ENCODE data around the gene CHST2.

Gene CHST2

DNA sequence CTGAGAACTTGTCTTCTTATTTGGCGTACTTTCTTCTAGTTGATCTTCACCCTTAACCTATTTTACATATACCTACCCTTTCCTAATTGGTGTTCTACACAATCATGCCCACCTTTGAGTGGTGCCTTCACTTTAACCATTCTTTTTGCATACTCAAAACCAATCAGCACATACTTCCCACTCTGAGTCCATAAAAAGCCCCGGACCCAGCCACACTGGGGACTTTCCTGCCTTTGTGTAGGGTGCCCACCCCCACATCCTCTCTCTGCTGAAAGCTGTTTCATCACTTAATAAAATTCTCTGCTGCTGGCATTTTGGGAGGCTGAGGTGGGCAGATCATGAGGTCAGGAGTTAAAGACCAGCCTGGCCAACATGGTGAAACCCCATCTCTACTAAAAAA, 15.9 kb upstream of the CHST2 start:
- no peak overlapping the region for H3K27ac ChIP-seq (ENCODE audit: low read depth, low read length)
- H3K4me1 ChIP-seq (ENCODE audit: control insufficient read depth, insufficient read depth, low read length), result no peaks in the 10 kb centered on the region
- no peaks in the 10 kb centered on the region for H3K27me3 ChIP-seq (ENCODE audit: control insufficient read depth, insufficient read depth, low read length)
- no peak overlapping the region for H3K4me3 ChIP-seq (ENCODE audit: low read length)
- H3K9ac ChIP-seq (ENCODE audit: low read length), result no peak overlapping the region
- H3K36me3 ChIP-seq (ENCODE audit: control insufficient read depth, insufficient read depth, low read length), result no peaks in the 10 kb centered on the region

DNA sequence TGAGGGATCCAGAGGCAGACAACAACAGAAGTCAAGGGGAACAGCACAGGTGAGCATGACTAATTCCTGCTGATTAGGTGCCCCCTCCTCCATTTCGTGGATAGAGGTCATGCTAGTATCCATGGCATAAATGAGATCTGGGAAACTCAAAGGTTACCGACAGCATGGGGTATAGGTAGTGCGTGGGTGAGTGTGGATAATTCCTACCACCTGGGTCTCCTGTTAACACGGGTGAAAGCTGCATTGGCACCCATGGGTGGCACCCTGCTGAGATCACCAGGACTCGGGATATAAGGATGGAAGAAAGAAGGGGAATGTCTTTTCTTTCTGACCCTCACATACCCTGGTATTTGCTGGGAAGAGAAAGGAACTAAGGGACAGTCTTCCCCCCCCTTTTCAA, 14.4 kb upstream of the CHST2 start:
- H3K27me3 ChIP-seq (ENCODE audit: control insufficient read depth, insufficient read depth, low read length), result no peaks in the 10 kb centered on the region
- no peak overlapping the region for H3K27ac ChIP-seq (ENCODE audit: low read depth, low read length)

DNA sequence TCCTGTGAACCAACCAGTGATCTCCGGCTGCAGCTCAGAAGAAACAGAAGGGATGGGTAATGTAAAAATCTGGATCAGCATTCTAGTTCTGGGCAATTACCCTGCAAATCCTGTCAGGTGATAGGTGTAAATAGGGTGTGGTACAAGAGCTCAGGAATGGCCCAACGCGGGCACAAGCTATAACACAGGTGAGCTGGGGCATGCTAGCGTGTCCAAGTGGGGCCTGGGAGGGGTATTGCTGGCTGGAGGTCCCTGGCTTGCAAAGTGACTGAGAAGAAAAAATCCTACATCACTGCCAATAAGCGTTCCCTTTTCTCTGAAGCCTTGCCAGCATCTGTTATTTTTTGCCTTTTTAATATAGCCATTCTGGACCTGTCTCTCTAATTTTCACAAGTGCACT, 9.7 kb upstream of the CHST2 start:
- Histone ChIP-seq H3K27me3 (ENCODE audit: control insufficient read depth, insufficient read depth, low read length) (no peaks in the 10 kb centered on the region), H3K36me3 (ENCODE audit: control insufficient read depth, insufficient read depth, low read length) (no peaks in the 10 kb centered on the region), H3K9ac (ENCODE audit: low read length) (no peak overlapping the region), H3K4me3 (ENCODE audit: low read length) (no peak overlapping the region), H3K27ac (ENCODE audit: low read depth, low read length) (no peak overlapping the region), H3K4me1 (ENCODE audit: control insufficient read depth, insufficient read depth, low read length) (no peaks in the 10 kb centered on the region)

More for the DNA sequence above, 14.4 kb upstream of the CHST2 start:
- Histone ChIP-seq H3K4me1 (ENCODE audit: control insufficient read depth, insufficient read depth, low read length) (no peaks in the 10 kb centered on the region), H3K9ac (ENCODE audit: low read length) (no peak overlapping the region), H3K36me3 (ENCODE audit: control insufficient read depth, insufficient read depth, low read length) (no peaks in the 10 kb centered on the region), H3K4me3 (ENCODE audit: low read length) (no peak overlapping the region)

DNA sequence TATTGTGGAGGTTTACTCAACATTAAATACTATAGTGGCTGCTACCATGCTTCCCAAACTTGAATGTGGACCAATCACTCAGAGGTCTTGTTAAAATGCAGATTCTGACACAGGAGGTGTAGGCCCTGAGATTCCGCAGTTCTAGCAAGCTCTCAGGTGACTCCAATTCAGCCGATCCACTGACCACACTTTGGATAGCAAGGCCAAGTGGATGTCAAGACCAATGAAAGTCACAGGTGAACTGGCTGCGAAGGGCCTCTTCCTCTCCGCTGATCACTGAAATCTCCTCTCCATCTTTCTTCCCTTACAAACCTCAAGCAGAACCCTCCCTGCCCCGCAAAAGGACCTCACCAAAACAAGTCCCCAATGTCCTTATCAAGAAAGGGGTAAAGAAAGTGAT, 9.2 kb upstream of the CHST2 start:
- Histone ChIP-seq H3K36me3 (ENCODE audit: control insufficient read depth, insufficient read depth, low read length) (no peaks in the 10 kb centered on the region), H3K4me1 (ENCODE audit: control insufficient read depth, insufficient read depth, low read length) (no peaks in the 10 kb centered on the region), H3K9ac (ENCODE audit: low read length) (no peak overlapping the region), H3K4me3 (ENCODE audit: low read length) (no peak overlapping the region), H3K27me3 (ENCODE audit: control insufficient read depth, insufficient read depth, low read length) (no peaks in the 10 kb centered on the region), H3K27ac (ENCODE audit: low read depth, low read length) (no peak overlapping the region)

DNA sequence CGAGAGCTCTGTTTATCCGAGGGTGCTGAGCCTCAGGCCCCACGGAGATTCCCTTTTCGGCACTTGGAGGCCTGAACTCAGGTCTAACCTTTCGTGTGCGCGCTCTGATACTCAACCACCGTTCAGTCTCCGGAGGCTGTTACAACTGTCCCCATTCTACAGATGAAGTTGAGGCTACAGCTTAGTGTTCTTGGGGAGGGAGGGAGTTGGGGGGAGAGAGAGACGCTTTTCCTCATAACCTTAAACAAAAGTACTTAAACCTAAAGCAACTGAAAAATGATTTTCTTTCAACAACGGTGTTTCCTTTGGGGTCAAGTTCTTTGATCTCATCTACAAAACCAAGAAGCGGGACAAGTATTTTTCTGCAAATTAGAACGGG, 952 bp upstream of the CHST2 start:
- H3K4me1 ChIP-seq (ENCODE audit: control insufficient read depth, insufficient read depth, low read length), result no peaks in the 10 kb centered on the region
- H3K36me3 ChIP-seq (ENCODE audit: control insufficient read depth, insufficient read depth, low read length), result no peaks in the 10 kb centered on the region
- H3K27ac ChIP-seq (ENCODE audit: low read depth, low read length), result no peak overlapping the region
- no peak overlapping the region for H3K9ac ChIP-seq (ENCODE audit: low read length)
- peaks cover 11% of the 10 kb centered on the region for H3K27me3 ChIP-seq (ENCODE audit: control insufficient read depth, insufficient read depth, low read length)
- peak overlapping the region; percentile 86 for H3K4me3 ChIP-seq (ENCODE audit: low read length)

DNA sequence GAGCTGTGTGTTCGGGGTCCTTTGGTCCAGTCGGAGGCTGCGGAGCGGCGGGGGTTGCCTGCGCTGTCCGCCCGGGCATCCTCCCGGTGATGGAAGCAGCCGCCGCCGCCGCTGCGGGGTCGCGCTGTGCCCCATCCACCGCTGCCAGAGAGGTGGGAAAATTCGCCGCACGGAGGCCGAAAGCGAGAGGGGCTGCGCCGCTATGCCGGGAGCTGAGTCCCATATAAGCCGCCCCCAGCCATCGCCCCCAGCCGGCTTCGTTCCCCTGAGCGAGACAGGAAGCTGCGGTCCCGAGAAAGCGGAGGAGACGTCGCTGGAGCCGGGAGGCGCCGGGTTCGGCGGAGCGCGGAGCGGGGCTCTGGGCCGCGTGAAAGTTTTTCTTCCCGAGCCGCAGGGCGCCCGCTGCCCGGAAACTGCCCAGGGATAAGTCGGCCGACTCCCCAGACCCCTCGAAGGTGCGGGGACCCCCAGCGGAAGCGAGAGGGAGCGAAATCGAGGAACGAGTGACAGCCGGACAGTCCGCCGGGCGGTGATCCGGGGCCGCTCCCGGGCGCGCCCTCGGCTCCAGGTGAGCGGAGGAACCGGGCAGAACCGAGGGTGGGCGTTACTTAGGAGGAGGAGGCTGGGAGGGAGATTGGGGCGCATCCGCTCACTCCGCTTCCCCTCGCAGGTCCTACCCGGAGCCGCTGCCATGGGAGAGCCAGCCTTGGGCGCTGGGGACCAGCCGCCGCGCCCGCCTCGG, 574 bp downstream of the CHST2 start:
- H3K4me3 ChIP-seq (ENCODE audit: low read length), result peak overlapping the region; percentile 76
- H3K27me3 ChIP-seq (ENCODE audit: control insufficient read depth, insufficient read depth, low read length), result peaks cover 11% of the 10 kb centered on the region
- no peaks in the 10 kb centered on the region for H3K36me3 ChIP-seq (ENCODE audit: control insufficient read depth, insufficient read depth, low read length)
- H3K27ac ChIP-seq (ENCODE audit: low read depth, low read length), result no peak overlapping the region
- H3K4me1 ChIP-seq (ENCODE audit: control insufficient read depth, insufficient read depth, low read length), result no peaks in the 10 kb centered on the region
- H3K9ac ChIP-seq (ENCODE audit: low read length), result no peak overlapping the region

DNA sequence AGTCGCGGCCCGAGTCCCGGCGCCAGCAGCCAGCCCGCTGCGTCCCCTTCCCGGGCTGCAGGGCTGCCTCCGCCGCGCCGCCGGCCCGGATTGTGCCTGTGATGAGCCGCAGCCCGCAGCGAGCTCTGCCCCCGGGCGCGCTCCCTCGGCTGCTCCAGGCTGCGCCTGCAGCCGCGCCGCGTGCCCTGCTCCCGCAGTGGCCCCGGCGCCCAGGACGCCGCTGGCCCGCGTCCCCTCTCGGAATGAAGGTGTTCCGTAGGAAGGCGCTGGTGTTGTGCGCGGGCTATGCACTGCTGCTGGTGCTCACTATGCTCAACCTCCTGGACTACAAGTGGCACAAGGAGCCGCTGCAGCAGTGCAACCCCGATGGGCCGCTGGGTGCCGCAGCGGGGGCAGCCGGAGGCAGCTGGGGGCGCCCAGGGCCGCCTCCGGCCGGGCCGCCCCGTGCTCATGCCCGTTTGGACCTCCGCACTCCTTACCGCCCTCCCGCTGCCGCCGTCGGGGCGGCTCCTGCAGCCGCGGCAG, 1.2 kb downstream of the CHST2 start:
- H3K9ac ChIP-seq (ENCODE audit: low read length), result no peak overlapping the region
- H3K4me3 ChIP-seq (ENCODE audit: low read length), result peak overlapping the region; percentile 76
- H3K27me3 ChIP-seq (ENCODE audit: control insufficient read depth, insufficient read depth, low read length), result peaks cover 11% of the 10 kb centered on the region
- H3K4me1 ChIP-seq (ENCODE audit: control insufficient read depth, insufficient read depth, low read length), result no peaks in the 10 kb centered on the region
- no peak overlapping the region for H3K27ac ChIP-seq (ENCODE audit: low read depth, low read length)
- H3K36me3 ChIP-seq (ENCODE audit: control insufficient read depth, insufficient read depth, low read length), result no peaks in the 10 kb centered on the region

DNA sequence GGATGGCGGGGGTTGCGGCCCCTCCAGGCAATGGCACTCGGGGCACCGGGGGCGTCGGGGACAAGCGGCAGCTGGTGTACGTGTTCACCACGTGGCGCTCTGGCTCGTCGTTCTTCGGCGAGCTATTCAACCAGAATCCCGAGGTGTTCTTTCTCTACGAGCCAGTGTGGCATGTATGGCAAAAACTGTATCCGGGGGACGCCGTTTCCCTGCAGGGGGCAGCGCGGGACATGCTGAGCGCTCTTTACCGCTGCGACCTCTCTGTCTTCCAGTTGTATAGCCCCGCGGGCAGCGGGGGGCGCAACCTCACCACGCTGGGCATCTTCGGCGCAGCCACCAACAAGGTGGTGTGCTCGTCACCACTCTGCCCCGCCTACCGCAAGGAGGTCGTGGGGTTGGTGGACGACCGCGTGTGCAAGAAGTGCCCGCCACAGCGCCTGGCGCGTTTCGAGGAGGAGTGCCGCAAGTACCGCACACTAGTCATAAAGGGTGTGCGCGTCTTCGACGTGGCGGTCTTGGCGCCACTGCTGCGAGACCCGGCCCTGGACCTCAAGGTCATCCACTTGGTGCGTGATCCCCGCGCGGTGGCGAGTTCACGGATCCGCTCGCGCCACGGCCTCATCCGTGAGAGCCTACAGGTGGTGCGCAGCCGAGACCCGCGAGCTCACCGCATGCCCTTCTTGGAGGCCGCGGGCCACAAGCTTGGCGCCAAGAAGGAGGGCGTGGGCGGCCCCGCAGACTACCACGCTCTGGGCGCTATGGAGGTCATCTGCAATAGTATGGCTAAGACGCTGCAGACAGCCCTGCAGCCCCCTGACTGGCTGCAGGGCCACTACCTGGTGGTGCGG, 1.9 kb downstream of the CHST2 start:
- H3K36me3 ChIP-seq (ENCODE audit: control insufficient read depth, insufficient read depth, low read length), result no peaks in the 10 kb centered on the region
- no peak overlapping the region for H3K27ac ChIP-seq (ENCODE audit: low read depth, low read length)
- H3K4me1 ChIP-seq (ENCODE audit: control insufficient read depth, insufficient read depth, low read length), result no peaks in the 10 kb centered on the region
- H3K9ac ChIP-seq (ENCODE audit: low read length), result no peak overlapping the region
- H3K4me3 ChIP-seq (ENCODE audit: low read length), result peak overlapping the region; percentile 76
- H3K27me3 ChIP-seq (ENCODE audit: control insufficient read depth, insufficient read depth, low read length), result peaks cover 11% of the 10 kb centered on the region

DNA sequence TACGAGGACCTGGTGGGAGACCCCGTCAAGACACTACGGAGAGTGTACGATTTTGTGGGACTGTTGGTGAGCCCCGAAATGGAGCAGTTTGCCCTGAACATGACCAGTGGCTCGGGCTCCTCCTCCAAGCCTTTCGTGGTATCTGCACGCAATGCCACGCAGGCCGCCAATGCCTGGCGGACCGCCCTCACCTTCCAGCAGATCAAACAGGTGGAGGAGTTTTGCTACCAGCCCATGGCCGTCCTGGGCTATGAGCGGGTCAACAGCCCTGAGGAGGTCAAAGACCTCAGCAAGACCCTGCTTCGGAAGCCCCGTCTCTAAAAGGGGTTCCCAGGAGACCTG, 2.5 kb downstream of the CHST2 start:
- Histone ChIP-seq H3K4me3 (ENCODE audit: low read length) (no peak overlapping the region), H3K9ac (ENCODE audit: low read length) (no peak overlapping the region), H3K4me1 (ENCODE audit: control insufficient read depth, insufficient read depth, low read length) (no peaks in the 10 kb centered on the region), H3K27me3 (ENCODE audit: control insufficient read depth, insufficient read depth, low read length) (peaks cover 11% of the 10 kb centered on the region), H3K27ac (ENCODE audit: low read depth, low read length) (no peak overlapping the region), H3K36me3 (ENCODE audit: control insufficient read depth, insufficient read depth, low read length) (no peaks in the 10 kb centered on the region)

DNA sequence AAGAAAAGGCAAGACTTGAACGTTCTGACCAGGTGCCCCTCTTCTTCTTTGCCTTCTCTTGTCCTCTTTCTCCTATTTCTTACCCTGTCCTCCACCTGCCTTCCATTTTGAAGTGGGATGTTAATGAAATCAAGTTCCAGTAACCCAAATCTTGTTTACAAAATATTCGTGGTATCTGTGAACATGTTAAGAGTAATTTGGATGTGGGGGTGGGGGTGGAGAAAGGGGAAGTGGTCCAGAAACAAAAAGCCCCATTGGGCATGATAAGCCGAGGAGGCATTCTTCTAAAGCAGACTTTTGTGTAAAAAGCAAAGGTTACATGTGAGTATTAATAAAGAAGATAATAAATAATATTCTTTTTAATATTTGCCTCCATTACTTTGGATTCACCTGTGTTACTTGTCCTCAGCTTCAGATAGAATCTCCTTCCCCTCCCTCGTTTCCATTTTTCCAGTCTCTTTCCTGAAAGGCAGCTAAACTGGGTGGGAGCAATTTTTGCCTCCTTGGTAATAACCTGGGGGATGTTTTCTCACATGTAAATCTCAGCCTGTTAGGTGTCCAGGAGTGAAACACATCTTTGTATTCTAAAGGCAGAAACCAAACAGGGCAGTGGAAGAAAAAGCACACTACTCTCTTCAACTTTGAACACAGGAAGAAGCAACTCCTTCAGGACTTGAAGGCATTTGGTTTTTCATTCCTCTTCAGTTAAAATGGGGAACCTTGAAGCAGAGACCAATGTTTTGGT, 3.2 kb downstream of the CHST2 start:
- H3K4me1 ChIP-seq (ENCODE audit: control insufficient read depth, insufficient read depth, low read length), result no peaks in the 10 kb centered on the region
- H3K27me3 ChIP-seq (ENCODE audit: control insufficient read depth, insufficient read depth, low read length), result peaks cover 11% of the 10 kb centered on the region
- H3K9ac ChIP-seq (ENCODE audit: low read length), result no peak overlapping the region
- no peak overlapping the region for H3K27ac ChIP-seq (ENCODE audit: low read depth, low read length)
- H3K4me3 ChIP-seq (ENCODE audit: low read length), result no peak overlapping the region
- H3K36me3 ChIP-seq (ENCODE audit: control insufficient read depth, insufficient read depth, low read length), result no peaks in the 10 kb centered on the region

DNA sequence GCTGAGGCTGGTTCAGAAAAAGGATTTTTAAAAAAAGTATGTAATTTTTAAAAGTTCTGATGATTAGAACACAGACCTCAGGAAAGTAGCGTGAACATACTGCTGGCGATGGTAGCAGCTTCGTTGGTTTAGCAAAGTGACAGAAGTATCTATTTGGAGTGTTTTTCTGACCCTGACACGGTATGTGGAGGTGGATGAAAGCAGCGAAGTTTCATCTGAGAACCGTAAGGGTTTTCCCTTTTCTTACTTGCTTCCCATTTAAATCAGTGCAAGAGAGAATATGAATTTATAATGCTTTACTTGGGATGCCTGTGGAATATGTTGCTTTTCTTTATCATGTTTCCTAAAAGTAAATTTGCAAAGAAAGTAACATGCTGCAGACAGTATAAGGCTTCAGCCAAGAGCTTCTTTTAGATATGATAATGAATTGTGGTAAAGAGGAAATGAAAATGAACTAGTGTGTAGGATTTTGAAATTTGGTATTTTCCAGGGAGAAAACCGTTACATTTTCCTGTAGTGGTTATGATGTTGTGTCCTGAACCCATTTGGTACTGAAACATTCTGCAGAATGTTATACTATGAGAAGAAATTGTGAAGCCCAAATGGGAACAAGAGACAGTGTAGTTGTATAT, 3.9 kb downstream of the CHST2 start:
- Histone ChIP-seq H3K4me1 (ENCODE audit: control insufficient read depth, insufficient read depth, low read length) (no peaks in the 10 kb centered on the region), H3K36me3 (ENCODE audit: control insufficient read depth, insufficient read depth, low read length) (no peaks in the 10 kb centered on the region), H3K27me3 (ENCODE audit: control insufficient read depth, insufficient read depth, low read length) (peaks cover 11% of the 10 kb centered on the region), H3K9ac (ENCODE audit: low read length) (no peak overlapping the region), H3K4me3 (ENCODE audit: low read length) (no peak overlapping the region), H3K27ac (ENCODE audit: low read depth, low read length) (no peak overlapping the region)
